Neural cell (in vitro differentiated cells): ENCODE measurements around the gene EPO.

Source experiments
- CTCF ChIP-seq: fragments of 450-650 bp; IDR thresholded peaks from 2 replicates; pipeline ENCODE4 v1.5.1; 2014; ENCODE audit warnings: antibody characterized with exemption, mild to moderate bottlenecking, moderate library complexity; ENCODE audit not compliant: poor library complexity, severe bottlenecking
- EP300 ChIP-seq: fragments of 450-650 bp; conservative IDR thresholded peaks from 2 replicates; pipeline ENCODE4 v1.6.1; 2014; ENCODE audit warnings: antibody characterized with exemption, mild to moderate bottlenecking, moderate library complexity; ENCODE audit not compliant: poor library complexity, severe bottlenecking
- MXI1 ChIP-seq: fragments of 450-650 bp; conservative IDR thresholded peaks from 2 replicates; pipeline ENCODE4 v1.6.1; 2014; ENCODE audit warnings: antibody characterized with exemption, mild to moderate bottlenecking; ENCODE audit not compliant: poor library complexity, severe bottlenecking
- TAF1 ChIP-seq: IDR thresholded peaks from 2 replicates; pipeline ENCODE4 v1.6.1; 2012; ENCODE audit warnings: low read depth

- TF ChIP-seq TAF1 = no peak
- no peak for TF ChIP-seq EP300
- no peak for TF ChIP-seq CTCF
- no peak for TF ChIP-seq MXI1
Measured at GRCh38 chr7:100674411-100675104, 45.7 kb upstream of the EPO start.
